GM21423 (cell line): ENCODE results near the gene SLC22A14.
A peak's percentile ranks its signal among the peaks of the same experiment; 100 is the strongest.
"Not testable (repeated sequence)": the region's sequence is repeated elsewhere in the genome, so short reads cannot be mapped to it uniquely, and the experiment has no call there.

Source experiments
- ATAC-seq: cut with Tn5 transposase; IDR thresholded peaks from one replicate; pipeline ENCODE4 v1.9.1; 2021; ENCODE audit warnings: mild to moderate bottlenecking, moderate library complexity; ENCODE audit not compliant: unreplicated experiment

SLC22A14 gene

DNA sequence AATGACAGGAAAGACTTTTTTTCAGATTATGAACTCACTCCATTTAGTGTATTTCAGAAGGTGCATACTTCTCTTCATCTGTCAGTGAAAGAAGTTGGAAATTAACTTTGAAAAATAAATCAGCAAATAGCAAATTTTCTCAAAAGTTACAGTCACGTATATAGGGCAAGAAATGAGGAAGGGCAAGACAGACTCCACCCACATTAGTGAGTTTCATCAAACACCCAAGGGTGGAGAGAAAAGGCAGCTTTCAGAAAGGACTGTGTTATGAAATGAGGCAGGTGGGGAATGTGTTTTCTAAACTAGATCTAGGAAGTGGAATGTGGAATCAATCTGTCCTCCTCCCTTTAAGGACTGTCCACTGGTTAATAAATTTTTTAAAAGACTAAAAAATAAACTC lies 13.6 kb upstream of the SLC22A14 start:
- peak; percentile 46 for ATAC-seq

DNA sequence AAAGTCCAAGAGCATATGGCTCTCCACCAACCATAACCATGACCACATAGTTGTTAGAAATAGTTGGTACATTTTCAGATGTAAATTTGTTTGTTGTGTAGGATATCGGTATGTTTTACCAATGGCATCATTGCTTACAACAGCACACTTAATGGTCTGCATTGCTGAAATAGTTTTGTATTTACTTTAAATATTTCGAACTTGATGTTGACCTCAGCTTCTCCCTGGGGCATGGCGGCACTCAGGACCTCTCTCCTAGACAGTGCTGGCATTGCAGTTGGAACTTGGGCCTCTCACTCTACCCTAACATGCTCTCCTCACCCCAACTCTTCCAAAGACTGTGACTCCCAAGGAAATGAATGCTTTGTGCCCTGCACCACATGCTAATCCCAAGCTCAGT lies 11.5 kb upstream of the SLC22A14 start:
- no peak for ATAC-seq

DNA sequence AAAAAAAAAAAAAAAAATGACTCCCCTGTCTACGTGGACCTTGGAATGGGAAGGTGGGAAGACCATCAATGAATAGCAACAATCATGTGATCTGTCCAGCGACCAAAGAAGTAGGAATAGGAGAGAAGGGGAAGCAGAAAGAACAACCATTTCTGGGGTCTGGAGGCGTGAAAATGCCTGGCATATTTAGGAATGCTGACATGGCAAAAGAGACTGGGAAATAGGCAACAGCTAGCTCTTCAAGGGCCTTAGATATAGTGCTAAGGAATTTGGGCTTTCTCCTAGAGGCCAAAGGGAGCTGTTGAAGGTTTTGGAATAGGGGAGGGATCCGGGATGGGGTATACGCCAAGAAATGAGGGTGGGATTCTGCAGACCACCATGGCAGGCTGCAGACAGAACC lies 10.5 kb upstream of the SLC22A14 start:
- ATAC-seq, result no peak

DNA sequence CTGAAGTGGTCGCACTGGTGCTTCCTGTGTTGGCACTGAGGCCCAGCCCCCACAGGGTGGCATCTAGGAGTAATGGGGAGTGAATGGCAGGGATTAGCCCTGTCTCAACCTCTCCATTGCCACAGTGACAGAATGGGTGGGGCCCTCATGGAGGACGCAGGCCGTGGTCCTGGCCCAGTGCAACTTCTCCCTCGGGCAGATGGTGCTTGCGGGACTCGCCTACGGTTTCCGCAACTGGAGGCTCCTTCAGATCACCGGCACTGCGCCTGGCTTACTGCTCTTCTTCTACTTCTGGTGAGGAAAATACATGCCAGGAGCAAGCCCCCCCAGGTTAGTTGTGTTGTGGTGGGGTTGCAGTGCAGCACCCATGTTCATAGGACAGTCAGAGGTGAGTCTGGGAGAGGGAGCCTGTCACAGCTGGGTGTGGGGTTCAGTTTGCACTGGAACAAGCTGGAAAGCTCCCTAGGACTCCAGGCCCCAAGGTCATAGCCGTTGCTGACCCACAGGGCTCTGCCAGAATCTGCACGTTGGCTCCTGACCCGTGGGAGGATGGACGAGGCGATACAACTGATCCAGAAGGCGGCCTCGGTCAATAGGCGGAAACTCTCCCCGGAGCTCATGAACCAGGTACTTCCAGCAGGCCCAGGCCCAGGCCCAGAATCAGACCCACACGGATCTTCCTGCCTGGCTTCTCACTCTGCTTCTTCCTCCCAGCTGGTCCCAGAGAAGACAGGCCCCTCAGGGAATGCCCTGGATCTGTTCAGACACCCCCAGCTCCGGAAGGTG lies 7.0 kb upstream of the SLC22A14 start:
- no peak for ATAC-seq

DNA sequence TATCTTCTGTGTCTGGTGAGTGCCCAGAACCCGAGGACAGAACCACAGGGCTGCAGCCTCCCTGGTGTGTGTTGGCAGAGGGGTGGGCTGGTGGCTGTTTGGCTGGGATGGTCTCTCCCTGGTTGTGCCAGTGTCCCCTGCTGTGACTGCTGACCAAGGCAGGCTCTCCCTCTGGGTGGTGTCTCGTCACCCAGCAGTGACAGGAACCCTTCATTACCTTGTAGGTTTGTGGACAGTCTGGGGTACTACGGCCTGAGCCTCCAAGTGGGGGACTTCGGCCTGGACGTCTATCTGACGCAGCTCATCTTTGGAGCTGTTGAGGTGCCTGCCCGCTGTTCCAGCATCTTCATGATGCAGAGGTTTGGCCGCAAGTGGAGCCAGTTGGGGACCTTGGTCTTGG lies 6.4 kb upstream of the SLC22A14 start:
- no peak for ATAC-seq

DNA sequence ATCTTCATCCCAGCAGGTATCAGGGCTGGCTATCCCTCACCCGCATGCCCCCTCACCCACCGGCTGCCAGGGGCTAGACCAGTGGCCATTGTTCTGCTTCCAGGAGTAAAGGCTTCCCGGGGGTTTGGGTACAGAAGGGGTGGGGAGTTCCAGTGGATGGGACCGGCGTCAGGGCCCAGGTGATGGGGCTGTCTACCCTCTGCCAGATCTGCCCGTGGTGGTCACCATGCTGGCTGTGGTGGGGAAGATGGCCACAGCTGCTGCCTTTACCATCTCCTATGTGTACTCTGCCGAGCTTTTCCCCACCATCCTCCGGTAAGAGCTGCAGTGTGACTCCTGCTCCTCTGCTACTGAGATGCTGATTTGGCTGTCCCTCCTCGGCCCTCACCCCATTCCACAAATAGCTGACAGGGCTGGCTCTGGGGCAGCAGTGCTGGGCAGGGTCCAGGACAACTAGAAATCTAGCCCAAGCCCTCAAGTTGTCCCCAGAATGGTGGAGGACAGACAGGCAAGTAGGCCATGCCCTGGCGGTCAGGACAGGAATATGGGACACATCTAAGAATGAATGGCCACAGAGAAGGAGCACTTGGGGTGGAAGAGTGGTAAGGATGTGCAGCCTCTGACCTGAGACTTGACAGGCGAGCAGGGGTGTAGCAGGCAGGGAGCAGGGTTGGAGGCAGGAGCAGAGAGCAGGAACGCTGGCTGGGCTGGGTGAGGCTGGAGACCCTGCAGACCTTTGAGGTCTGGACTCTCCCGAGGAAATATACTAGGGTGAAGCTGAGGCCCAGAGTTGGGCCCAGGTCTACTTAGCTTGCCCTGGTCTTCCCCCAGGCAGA lies 5.8 kb upstream of the SLC22A14 start:
- ATAC-seq, result no peak

DNA sequence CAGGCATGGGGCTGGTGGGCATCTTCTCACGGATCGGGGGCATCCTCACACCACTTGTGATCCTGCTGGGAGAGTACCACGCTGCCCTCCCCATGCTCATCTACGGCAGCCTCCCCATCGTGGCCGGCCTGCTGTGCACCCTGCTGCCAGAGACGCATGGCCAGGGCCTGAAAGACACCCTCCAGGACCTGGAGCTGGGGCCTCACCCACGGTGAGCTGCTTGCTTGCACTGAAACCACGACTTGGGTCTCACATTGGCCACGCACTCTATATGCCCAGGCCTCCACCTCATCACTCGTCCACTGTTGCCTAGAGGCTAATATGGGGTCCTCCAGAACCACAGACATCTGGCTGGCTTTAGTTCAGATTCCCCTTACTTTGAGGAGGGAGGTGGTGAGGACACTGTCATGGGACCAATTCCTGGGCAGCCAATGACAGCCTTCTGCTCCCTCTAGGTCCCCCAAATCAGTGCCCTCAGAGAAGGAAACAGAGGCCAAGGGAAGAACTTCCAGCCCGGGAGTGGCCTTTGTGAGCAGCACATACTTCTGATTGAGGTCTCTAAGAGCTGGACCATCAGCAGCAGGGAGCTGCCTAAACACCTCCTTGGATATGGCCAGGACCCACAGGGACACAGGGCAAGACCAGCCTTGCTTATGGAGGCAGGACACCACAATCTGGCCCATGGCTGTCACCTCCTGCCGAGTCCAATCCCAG lies 5.0 kb upstream of the SLC22A14 start:
- ATAC-seq, result no peak

DNA sequence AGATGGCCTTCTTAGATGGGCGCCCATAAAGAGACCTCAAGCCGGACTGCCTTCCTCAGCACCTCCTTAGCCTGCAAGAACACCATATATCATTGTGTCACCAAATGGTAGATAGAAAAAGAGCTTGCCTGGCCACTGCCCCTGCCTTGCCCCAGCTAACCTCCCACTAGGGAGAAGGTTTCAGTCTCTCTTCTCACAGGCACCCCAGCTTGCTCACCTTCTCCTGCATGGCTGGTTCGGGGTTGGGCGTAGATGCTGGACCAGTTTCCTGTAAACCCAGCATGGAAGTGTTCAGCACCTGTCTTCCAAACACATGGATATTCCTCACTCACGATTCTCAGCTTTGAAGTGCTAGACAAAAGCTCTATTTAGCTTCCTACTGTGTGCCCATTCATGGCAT lies 3.3 kb upstream of the SLC22A14 start:
- ATAC-seq, result no peak

DNA sequence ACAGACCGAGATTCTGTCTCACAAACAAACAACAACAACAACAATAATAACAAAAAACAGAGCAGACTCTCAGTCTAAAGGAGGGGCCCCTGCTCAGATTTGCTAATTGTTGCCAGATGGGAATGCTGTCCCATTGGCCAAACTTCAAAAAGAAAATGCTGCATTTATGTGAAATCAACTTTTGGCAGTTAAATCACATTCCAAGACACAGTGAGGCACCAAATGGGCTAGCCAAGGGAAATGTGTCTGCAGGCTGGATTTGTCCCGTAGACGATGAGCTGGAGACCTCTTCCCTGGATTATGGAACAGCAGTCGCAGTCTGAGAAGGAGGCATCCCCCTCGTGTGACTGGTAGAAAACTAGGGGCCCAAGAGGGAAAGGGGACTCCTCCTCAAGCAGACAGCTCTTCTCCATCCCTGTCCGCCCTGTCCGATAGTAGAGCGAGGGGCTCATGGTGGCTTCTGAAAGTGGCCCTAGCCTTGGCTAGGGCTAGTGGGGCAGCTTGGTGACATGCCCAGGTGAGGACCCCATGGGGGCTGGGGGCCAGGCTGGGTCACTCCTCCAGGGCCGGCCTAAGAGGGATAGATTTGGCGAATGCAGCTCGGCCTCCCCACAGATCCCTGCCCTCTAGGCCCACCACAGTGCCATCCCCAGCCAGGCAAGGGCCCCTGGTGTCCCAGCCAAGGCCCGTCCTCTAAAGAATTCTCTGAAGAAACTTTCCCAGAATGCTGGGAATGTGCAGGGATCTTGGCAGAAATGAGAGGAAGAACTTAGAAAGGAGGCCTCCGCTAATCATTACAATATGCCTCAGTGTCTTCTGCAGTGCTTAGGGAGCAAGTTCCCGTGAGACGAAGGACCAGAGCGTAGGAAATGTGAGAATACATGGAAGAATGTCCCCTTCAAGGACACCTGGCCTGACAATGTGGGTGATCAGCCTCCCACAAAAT lies 2.0 kb downstream of the SLC22A14 start:
- ATAC-seq, result no peak

DNA sequence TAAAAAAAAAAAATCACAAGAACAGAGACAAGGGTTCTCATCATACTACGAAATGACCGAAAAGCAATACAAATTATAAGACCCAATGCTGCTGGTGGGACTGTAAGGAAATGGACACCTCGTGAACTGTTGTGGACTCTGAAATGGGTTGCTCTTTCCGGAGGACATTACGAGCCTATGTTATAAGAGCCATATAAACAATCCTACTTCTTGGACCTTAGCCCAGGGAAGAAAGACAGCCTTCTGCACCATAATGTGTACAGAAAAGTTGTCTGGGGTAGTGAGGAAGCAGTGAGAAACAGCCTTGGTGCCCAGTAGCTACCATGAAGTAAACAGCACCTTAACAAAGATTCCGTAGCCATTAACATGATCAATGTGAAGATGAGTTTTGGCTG lies 2.7 kb downstream of the SLC22A14 start:
- ATAC-seq, result no peak

DNA sequence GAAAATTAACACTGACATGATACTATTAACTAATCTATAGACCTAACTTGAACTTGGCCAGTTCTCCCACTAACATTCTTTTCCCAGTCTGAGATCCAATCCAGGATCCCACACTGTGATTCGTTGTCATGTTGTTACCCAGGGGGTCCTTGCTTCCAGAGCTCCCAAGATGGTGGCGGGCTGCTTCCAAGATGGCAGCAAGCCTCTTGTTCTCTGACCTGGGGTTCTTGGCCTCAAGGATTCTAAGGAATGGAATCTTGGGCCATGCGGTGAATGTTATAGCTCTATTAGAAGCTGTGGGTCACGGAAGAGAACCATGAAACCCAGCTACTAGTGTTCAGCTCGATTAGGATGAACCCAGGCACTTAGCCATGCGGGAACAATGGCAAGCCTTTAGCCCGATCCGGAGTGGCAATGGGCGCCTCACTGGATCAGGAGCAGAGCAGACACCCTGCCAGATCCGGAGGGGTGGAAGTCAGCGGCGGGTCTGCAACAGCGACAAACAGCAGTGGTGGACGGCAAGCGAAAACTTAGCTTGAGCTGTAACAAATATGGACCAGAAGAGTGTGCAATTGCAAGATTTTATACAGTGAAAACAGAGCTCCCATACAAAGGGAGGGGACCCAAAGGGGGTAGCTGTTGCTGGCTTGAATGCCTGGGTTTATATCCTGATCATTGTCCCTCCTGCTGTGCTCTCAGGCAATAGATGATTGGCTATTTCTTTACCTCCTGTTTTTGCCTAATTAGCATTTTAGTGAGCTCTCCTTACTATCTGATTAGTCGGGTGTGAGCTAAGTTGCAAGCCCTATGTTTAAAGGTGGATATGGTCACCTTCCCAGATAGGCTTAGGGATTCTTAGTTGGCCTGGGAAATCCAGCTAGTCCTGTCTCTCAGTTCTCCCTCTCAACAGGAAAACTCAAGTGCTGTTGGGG lies 7.5 kb downstream of the SLC22A14 start:
- ATAC-seq, result not testable (repeated sequence)

DNA sequence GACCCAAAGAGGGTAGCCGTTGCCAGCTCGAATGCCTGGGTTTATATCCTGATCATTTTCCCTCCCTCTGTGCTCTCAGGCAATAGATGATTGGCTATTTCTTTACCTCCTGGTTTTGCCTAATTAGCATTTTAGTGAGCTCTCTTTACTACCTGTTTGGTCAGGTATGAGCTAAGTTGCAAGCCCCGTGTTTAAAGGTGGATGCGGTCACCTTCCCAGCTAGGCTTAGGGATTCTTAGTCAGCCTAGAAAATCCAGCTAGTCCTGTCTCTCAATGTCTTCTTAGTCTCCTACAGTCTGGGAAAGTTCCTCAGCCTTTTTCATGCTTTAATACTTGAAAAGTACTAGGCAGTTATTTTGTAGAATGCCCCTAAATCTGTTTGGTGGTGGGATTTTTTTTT lies 15.0 kb downstream of the SLC22A14 start:
- ATAC-seq, result not testable (repeated sequence)

DNA sequence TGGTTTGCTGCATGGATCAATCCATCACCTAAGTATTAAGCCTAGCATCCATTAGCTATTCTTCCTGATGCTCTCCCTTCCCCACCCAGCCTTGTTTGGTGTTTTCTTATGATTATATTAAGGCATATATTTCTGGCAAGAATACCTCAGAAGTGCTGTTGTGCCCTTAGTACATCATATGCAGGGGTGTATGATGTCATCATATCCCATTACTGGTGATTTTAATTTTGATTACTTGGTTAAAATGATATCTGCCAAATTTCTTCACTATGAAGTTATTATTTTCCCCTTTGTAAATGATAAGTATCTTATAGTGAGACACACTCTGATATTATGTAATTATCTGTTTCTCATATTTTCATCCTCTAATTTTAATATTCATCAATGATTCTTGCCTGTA lies 15.4 kb downstream of the SLC22A14 start:
- no peak for ATAC-seq

DNA sequence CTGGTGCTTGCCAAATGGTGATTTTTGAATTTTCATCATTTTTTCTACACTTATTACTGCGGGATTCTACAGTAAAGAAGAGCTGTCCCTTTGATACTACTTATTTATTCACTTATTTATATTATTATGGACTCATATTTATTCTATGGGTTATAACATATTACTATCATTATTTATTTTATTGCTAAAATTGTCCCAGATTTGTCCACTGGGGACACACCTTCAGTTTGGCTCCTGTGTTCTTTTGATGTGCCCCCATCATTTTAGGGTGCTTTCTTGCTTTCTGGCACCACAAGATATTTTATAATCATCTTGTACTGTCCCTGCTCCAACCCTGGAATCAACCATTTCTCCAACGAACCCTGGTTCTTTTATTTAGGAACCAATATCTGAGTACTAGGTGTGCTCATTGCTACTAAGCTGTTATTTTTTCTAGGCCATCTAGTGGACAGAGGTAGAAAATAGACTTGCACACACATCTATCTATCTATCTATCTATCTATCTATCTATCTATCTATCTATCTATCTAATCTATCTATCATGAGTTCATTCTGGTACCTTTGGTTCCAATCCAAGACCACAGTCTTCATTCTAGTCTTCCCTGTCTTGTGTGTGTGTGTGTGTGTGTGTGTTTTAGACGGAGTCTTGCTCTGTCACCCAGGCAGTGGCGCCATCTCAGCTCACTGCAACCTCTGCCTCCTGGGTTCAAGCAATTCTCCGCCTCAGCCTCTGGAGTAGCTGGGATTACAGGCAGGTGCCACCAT lies 16.0 kb downstream of the SLC22A14 start:
- no peak for ATAC-seq

DNA sequence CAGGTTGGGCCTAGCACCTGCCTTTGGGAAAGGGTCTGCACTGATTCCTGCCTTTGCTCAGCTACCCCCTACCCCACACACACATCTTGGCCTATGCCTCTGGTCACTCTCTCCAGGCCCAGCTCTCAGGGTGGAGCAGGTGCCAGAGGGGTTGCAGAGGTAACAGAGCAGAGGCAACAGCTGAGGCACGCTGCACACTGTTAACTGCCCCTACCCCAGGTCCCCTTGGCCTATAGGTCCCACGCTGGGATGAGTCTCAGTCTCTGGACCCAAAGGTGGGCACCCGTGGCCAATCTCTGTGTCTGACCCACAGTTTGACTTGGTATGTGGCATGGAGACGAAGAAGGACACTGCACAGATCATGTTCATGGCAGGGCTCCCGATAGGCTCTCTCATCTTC lies 24.8 kb downstream of the SLC22A14 start:
- ATAC-seq, result no peak

DNA sequence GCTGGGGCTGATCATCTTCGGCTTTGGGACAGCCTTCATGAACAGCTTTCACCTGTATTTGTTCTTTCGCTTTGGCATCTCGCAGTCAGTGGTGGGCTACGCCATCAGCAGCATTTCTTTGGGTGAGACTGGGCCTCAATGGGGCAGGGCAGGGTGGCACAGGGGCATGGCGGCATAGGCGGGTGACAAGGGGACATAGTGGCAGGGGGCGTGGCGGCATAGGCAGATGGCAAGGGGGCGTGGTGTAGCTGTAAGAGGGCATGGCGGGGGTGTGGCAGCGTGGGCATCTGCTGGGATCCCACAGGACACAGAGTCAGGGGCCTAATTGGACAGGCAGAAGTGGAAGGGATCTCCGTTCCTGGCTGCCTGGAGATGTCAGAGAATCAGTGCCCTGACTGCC lies 25.5 kb downstream of the SLC22A14 start:
- ATAC-seq, result no peak

DNA sequence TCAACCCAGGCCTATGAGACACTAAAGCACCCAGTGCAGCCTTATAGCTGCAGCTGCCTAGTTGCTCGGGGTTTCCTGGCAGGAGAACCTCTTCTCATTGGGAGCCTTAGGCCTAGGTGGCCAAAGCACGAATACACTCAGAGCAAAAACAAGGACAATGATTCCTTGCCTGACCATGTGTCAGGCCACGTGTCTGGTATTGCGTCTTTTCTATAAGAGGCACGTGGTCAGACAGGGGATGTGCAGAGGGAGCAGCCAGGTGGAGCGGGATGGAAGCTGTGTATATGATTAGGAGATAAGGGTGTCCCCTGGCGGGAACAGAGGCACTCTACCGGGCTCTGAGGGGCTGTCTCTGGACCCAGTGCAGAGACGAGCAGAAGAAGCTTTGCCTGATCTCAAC lies 26.4 kb downstream of the SLC22A14 start:
- no peak for ATAC-seq

DNA sequence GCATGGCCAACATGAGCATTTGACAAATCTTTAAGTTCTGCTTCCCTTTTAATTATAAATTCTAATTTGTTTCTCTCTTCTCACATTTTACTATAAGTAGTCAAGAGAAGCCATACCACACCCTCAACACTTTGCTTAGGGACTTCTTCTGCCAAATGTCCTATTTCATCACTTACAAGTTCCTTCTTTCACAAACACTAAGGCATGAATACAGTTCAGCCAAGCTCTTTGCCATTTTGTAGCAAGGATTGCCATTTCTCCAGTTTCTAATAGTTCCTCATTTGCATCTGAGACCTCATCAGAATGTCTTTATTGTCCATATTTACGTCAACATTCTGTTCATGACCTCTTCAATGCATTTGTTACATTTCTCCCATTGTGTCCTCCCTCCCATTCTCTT lies 29.4 kb downstream of the SLC22A14 start:
- ATAC-seq, result no peak

DNA sequence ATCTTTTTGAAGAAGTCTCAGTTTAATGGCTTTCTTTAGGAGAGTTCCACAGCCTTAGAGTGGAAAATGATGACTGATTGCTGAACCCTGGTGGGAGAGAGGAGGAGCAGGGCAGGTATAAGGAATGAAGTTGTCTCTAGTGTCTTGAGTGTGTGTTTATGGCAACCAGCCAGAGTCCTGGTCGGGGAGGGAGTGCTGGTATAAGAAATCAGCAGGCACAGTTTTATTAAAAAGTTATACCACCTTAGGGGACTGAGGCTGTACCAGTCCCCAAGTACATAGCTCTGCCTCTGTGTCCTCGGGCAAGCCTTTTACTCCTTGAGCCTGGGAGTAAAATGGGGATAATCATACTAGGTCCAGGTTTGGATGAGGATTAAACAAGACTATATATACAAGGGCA lies 29.8 kb downstream of the SLC22A14 start:
- ATAC-seq, result no peak
